Measurements from ENCODE around the gene BLZF1. TPM values are rescaled to one million over a fixed set of nuclear protein-coding genes. Genes with fewer than 3 reads are reported as not detected.
"Not testable (repeated sequence)": the region's sequence is repeated elsewhere in the genome, so short reads cannot be mapped to it uniquely, and the experiment has no call there.

Gene BLZF1
- total RNA-seq, 1 experiment from 2014 or later: 57.8 TPM

GRCh38 chr1:169327875-169328274 is 40.1 kb upstream of the BLZF1 start:
- no peak for TF ChIP-seq CTCF (IDR thresholded peaks at IDR 0.05; ENCODE audit: unreplicated experiment)
- Mint-ChIP-seq H3K27me3 (ENCODE audit: insufficient read depth, unreplicated experiment) (no peaks in the 10 kb centered on the region), H3K4me1 (ENCODE audit: insufficient read depth, unreplicated experiment) (peaks cover 1% of the 10 kb centered on the region), H3K27ac (ENCODE audit: low read depth, unreplicated experiment) (no peak overlapping the region), H3K4me3 (ENCODE audit: unreplicated experiment) (no peak overlapping the region), H3K9me3 (ENCODE audit: unreplicated experiment) (peaks cover 8% of the 10 kb centered on the region), H3K36me3 (ENCODE audit: insufficient read depth, unreplicated experiment) (no peaks in the 10 kb centered on the region)
- DNase-seq (ENCODE audit: unreplicated experiment): no peak
- POLR2A ChIA-PET: no interaction called here
- CTCF ChIA-PET: interaction anchor here (1.1 to 3.7 kb wide), 3 partner anchors 20 to 691 kb away, joined by 3 to 16 read pairs (median 4); no protein-coding TSS in a partner anchor
- BruUV-seq (replicated peaks): no TSS peak
- intact Hi-C loops (cut with micrococcal nuclease): no loop called here

DNA sequence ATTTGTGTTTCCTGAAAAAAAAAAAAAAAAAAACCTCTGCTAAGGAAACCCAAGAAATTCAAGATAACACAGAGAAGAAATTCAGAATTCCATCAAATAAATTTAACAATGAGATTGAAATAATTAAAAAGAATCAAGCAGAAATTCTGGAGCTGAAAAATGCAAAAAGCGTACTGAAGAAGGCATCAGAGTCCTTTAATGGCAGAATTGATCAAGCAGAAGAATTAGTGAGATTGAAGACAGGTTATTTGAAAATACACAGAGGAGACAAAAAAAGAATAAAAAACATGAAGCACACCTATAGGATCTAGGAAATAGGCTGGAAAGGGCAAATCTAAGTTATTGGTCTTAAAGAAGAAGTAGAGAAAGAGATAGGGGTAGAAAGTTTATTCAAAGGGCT is 38.6 kb upstream of the BLZF1 start:
- ChIA-PET CTCF (interaction anchor here (0.7 to 1.1 kb wide), 3 partner anchors 179 to 372 kb away, joined by 3 to 4 read pairs (median 3); no protein-coding TSS in a partner anchor), POLR2A (interaction anchor here (0.7 kb wide), 1 partner anchor 217 kb away, joined by 3 read pairs; no protein-coding TSS in a partner anchor)
- no peak overlapping the region for H3K4me3 Mint-ChIP-seq (ENCODE audit: unreplicated experiment)
- intact Hi-C loops (cut with micrococcal nuclease): no loop called here
- peaks cover 12% of the 10 kb centered on the region for H3K4me1 Mint-ChIP-seq (ENCODE audit: insufficient read depth, unreplicated experiment)
- no peak overlapping the region for H3K27ac Mint-ChIP-seq (ENCODE audit: low read depth, unreplicated experiment)
- H3K36me3 Mint-ChIP-seq (ENCODE audit: insufficient read depth, unreplicated experiment): peaks cover 4% of the 10 kb centered on the region
- TF ChIP-seq CTCF (IDR thresholded peaks at IDR 0.05; ENCODE audit: unreplicated experiment): no peak
- peaks cover 8% of the 10 kb centered on the region for H3K9me3 Mint-ChIP-seq (ENCODE audit: unreplicated experiment)
- no peak for DNase-seq (ENCODE audit: unreplicated experiment)
- no peaks in the 10 kb centered on the region for H3K27me3 Mint-ChIP-seq (ENCODE audit: insufficient read depth, unreplicated experiment)
- no TSS peak for BruUV-seq (replicated peaks)

- no peak overlapping the region for H3K4me3 Mint-ChIP-seq (ENCODE audit: unreplicated experiment)
- no peaks in the 10 kb centered on the region for H3K27me3 Mint-ChIP-seq (ENCODE audit: insufficient read depth, unreplicated experiment)
- intact Hi-C loops (cut with micrococcal nuclease): no loop called here
- ChIA-PET POLR2A (interaction anchor here (0.9 kb wide), 1 partner anchor 31 kb away, joined by 3 read pairs; no protein-coding TSS in a partner anchor), CTCF (interaction anchor here (1.0 kb wide), 1 partner anchor 221 kb away, joined by 3 read pairs; no protein-coding TSS in a partner anchor)
- H3K4me1 Mint-ChIP-seq (ENCODE audit: insufficient read depth, unreplicated experiment): peaks cover 12% of the 10 kb centered on the region
- no peak for DNase-seq (ENCODE audit: unreplicated experiment)
- H3K27ac Mint-ChIP-seq (ENCODE audit: low read depth, unreplicated experiment): no peak overlapping the region
- peaks cover 12% of the 10 kb centered on the region for H3K36me3 Mint-ChIP-seq (ENCODE audit: insufficient read depth, unreplicated experiment)
- no TSS peak for BruUV-seq (replicated peaks)
- H3K9me3 Mint-ChIP-seq (ENCODE audit: unreplicated experiment): peaks cover 8% of the 10 kb centered on the region
- TF ChIP-seq CTCF (IDR thresholded peaks at IDR 0.05; ENCODE audit: unreplicated experiment): no peak
These were observed 37.1 kb upstream of the BLZF1 start for GRCh38 chr1:169330927-169331326.

- Mint-ChIP-seq H3K36me3 (ENCODE audit: insufficient read depth, unreplicated experiment) (peaks cover 19% of the 10 kb centered on the region), H3K4me1 (ENCODE audit: insufficient read depth, unreplicated experiment) (peaks cover 12% of the 10 kb centered on the region)
- H3K9me3 Mint-ChIP-seq (ENCODE audit: unreplicated experiment); H3K4me3 Mint-ChIP-seq (ENCODE audit: unreplicated experiment); H3K27me3 Mint-ChIP-seq (ENCODE audit: insufficient read depth, unreplicated experiment); DNase-seq (ENCODE audit: unreplicated experiment); BruUV-seq (replicated peaks); intact Hi-C loops (cut with micrococcal nuclease); POLR2A ChIA-PET; H3K27ac Mint-ChIP-seq (ENCODE audit: low read depth, unreplicated experiment): not testable (repeated sequence)
- CTCF ChIA-PET: interaction anchor here (0.7 to 1.5 kb wide), 3 partner anchors 275 to 731 kb away, joined by 3 to 8 read pairs (median 4); no protein-coding TSS in a partner anchor
These were observed 33.3 kb upstream of the BLZF1 start for GRCh38 chr1:169334727-169335126.

- POLR2A ChIA-PET; DNase-seq (ENCODE audit: unreplicated experiment); BruUV-seq (replicated peaks); H3K27ac Mint-ChIP-seq (ENCODE audit: low read depth, unreplicated experiment); H3K4me3 Mint-ChIP-seq (ENCODE audit: unreplicated experiment); H3K27me3 Mint-ChIP-seq (ENCODE audit: insufficient read depth, unreplicated experiment); intact Hi-C loops (cut with micrococcal nuclease): not testable (repeated sequence)
- peaks cover 31% of the 10 kb centered on the region for H3K36me3 Mint-ChIP-seq (ENCODE audit: insufficient read depth, unreplicated experiment)
- CTCF ChIA-PET: interaction anchor here (1.0 to 2.3 kb wide), 4 partner anchors 11 to 738 kb away, joined by 3 to 13 read pairs (median 4); no protein-coding TSS in a partner anchor
- peaks cover 11% of the 10 kb centered on the region for H3K9me3 Mint-ChIP-seq (ENCODE audit: unreplicated experiment)
- H3K4me1 Mint-ChIP-seq (ENCODE audit: insufficient read depth, unreplicated experiment): peaks cover 12% of the 10 kb centered on the region
These were observed 30.9 kb upstream of the BLZF1 start for GRCh38 chr1:169336947-169337715.

Measured in MCF 10A (cell line).